GM19438 (cell line): Measurements from ENCODE around the gene PLA2G4C.

Source experiments
- ATAC-seq: cut with Tn5 transposase; IDR thresholded peaks from one replicate; pipeline ENCODE4 v1.9.1; 2021; ENCODE audit warnings: low read depth; ENCODE audit not compliant: unreplicated experiment

PLA2G4C gene

GRCh38 chr19:48061401-48062344 lies 48.9 kb downstream of the PLA2G4C start:
- no peak for ATAC-seq

- ATAC-seq = no peak
Measured at GRCh38 chr19:48060381-48060780, 50.2 kb downstream of the PLA2G4C start.

GRCh38 chr19:48059331-48059730 lies 51.3 kb downstream of the PLA2G4C start:
- no peak for ATAC-seq

GRCh38 chr19:48053856-48054255 lies 56.8 kb downstream of the PLA2G4C start:
- no peak for ATAC-seq

- no peak for ATAC-seq
Measured at GRCh38 chr19:48053076-48053475, 57.5 kb downstream of the PLA2G4C start.

- ATAC-seq = no peak
Measured at GRCh38 chr19:48051335-48052033, 59.1 kb downstream of the PLA2G4C start.

GRCh38 chr19:48044561-48044960 lies 66.1 kb downstream of the PLA2G4C start:
- ATAC-seq = no peak

GRCh38 chr19:48043675-48044258 lies 66.8 kb downstream of the PLA2G4C start, which contains the start of gene CABP5:
CABP5 (minus strand) TSS chr19:48044079; CDS start chr19:48043922, 157 bp downstream.
- no peak for ATAC-seq

- ATAC-seq = no peak
Measured at GRCh38 chr19:48041877-48042580, 68.6 kb downstream of the PLA2G4C start.

- ATAC-seq = no peak
Measured at GRCh38 chr19:48036765-48037164, 73.9 kb downstream of the PLA2G4C start.

GRCh38 chr19:48033604-48034003 lies 77.0 kb downstream of the PLA2G4C start:
- ATAC-seq = no peak

GRCh38 chr19:48030073-48030472 lies 80.5 kb downstream of the PLA2G4C start:
- ATAC-seq = no peak

GRCh38 chr19:48029431-48029830 lies 81.2 kb downstream of the PLA2G4C start:
- no peak for ATAC-seq

- ATAC-seq = no peak
Measured at GRCh38 chr19:48025480-48025879, 85.1 kb downstream of the PLA2G4C start.

GRCh38 chr19:48023518-48023917 lies 87.1 kb downstream of the PLA2G4C start:
- ATAC-seq = no peak

GRCh38 chr19:48023011-48023410 lies 87.6 kb downstream of the PLA2G4C start:
- no peak for ATAC-seq

- ATAC-seq = no peak
Measured at GRCh38 chr19:48020686-48021085, 89.9 kb downstream of the PLA2G4C start.

- no peak for ATAC-seq
Measured at GRCh38 chr19:48010932-48011758, 99.5 kb downstream of the PLA2G4C start.

- no peak for ATAC-seq
Measured at GRCh38 chr19:48006762-48007161, 103.9 kb downstream of the PLA2G4C start.

- no peak for ATAC-seq
Measured at GRCh38 chr19:48004236-48004635, 106.4 kb downstream of the PLA2G4C start.
